ENCODE results near the gene BRI3.

Gene BRI3

GRCh38 chr7:98285157-98286092, 3.9 kb downstream of the BRI3 start:
- 85% methylated on average over 20 of the region's 21 CpGs for WGBS
- H3K14ac ChIP-seq (ENCODE audit: low read length in 2 of 2): peak overlapping the region in 1 of 2 experiments; percentile 81

GRCh38 chr7:98286093-98286539, 4.6 kb downstream of the BRI3 start:
- Histone ChIP-seq H3K9ac (ENCODE audit: low read length) (peak overlapping the region; percentile 95), H3K79me1 (replicated peaks; ENCODE audit: low read length, poor library complexity, severe bottlenecking) (peaks cover 2% of the 10 kb centered on the region), H2BK5ac (ENCODE audit: low read depth, low read length, poor library complexity, severe bottlenecking) (no peak overlapping the region), H3K14ac (ENCODE audit: low read length in 2 of 2) (peak overlapping the region in 1 of 2 experiments; percentile 81), H3K27ac (ENCODE audit: low read length, poor library complexity, severe bottlenecking) (peak overlapping the region; percentile 13), H3K36me3 (ENCODE audit: control insufficient read depth in 1 of 2, insufficient read depth in 2 of 2, low read depth in 1 of 2, low read length in 2 of 2) (peaks cover 58 to 63% of the 10 kb centered on the region in 2 experiments), H4K91ac (ENCODE audit: low read length) (peak overlapping the region; percentile 40), H3K18ac (ENCODE audit: low read depth in 1 of 2, low read length in 2 of 2) (peak overlapping the region; percentile 76 to 77), H4K8ac (ENCODE audit: low read length) (peak overlapping the region; percentile 92), H2BK12ac (ENCODE audit: low read length in 2 of 2) (peak overlapping the region in 1 of 2 experiments; percentile 52), H2BK120ac (ENCODE audit: low read depth, low read length) (peak overlapping the region; percentile 71), H3K27me3 (ENCODE audit: control insufficient read depth in 1 of 2, insufficient read depth in 1 of 2, low read length in 2 of 2) (no peaks in the 10 kb centered on the region), H3K4ac (ENCODE audit: low read depth in 1 of 2, low read length in 2 of 2) (peak overlapping the region; percentile 6 to 87), H2BK15ac (ENCODE audit: low read depth, poor library complexity, severe bottlenecking) (no peak overlapping the region), H3K4me1 (ENCODE audit: control insufficient read depth, insufficient read depth, low read depth, low read length) (peaks cover 57% of the 10 kb centered on the region), H2AFZ (ENCODE audit: low read depth, low read length) (no peak overlapping the region), H3K4me3 (ENCODE audit: insufficient read depth in 1 of 2, low read depth in 1 of 2, low read length in 2 of 2) (peak overlapping the region in 1 of 2 experiments; percentile 91), H3K4me2 (ENCODE audit: low read length, poor library complexity, severe bottlenecking) (peak overlapping the region; percentile 6), H3K9me3 (ENCODE audit: control insufficient read depth, low read length) (no peaks in the 10 kb centered on the region), H3K23ac (ENCODE audit: low read length in 2 of 2) (peak overlapping the region in 1 of 2 experiments; percentile 5), H2AK5ac (ENCODE audit: low read length, severe bottlenecking) (peak overlapping the region; percentile 60)
- DNase-seq: peak; percentile 76
- WGBS: 21% methylated on average over 14 of the region's 14 CpGs

More at GRCh38 chr7:98285157-98286092, 3.9 kb downstream of the BRI3 start:
- H3K4me3 ChIP-seq (ENCODE audit: insufficient read depth in 1 of 2, low read depth in 1 of 2, low read length in 2 of 2): peak overlapping the region in 1 of 2 experiments; percentile 91
- H2BK5ac ChIP-seq (ENCODE audit: low read depth, low read length, poor library complexity, severe bottlenecking): peak overlapping the region; percentile 39
- peak overlapping the region; percentile 44 for H2BK15ac ChIP-seq (ENCODE audit: low read depth, poor library complexity, severe bottlenecking)
- peak overlapping the region; percentile 92 for H4K8ac ChIP-seq (ENCODE audit: low read length)
- H3K4me1 ChIP-seq (ENCODE audit: control insufficient read depth, insufficient read depth, low read depth, low read length): peaks cover 60% of the 10 kb centered on the region
- peaks cover 2% of the 10 kb centered on the region for H3K79me1 ChIP-seq (replicated peaks; ENCODE audit: low read length, poor library complexity, severe bottlenecking)
- peak overlapping the region; percentile 83 to 91 for H3K4ac ChIP-seq (ENCODE audit: low read depth in 1 of 2, low read length in 2 of 2)
- no peaks in the 10 kb centered on the region for H3K27me3 ChIP-seq (ENCODE audit: control insufficient read depth in 1 of 2, insufficient read depth in 1 of 2, low read length in 2 of 2)
- peak overlapping the region; percentile 71 for H3K4me2 ChIP-seq (ENCODE audit: low read length, poor library complexity, severe bottlenecking)
- peak overlapping the region; percentile 69 for H3K27ac ChIP-seq (ENCODE audit: low read length, poor library complexity, severe bottlenecking)
- H3K36me3 ChIP-seq (ENCODE audit: control insufficient read depth in 1 of 2, insufficient read depth in 2 of 2, low read depth in 1 of 2, low read length in 2 of 2): peaks cover 52 to 56% of the 10 kb centered on the region in 2 experiments
- H3K9me3 ChIP-seq (ENCODE audit: control insufficient read depth, low read length): no peaks in the 10 kb centered on the region
- H2BK12ac ChIP-seq (ENCODE audit: low read length in 2 of 2): peak overlapping the region in 1 of 2 experiments; percentile 82
- no peak overlapping the region for H2AFZ ChIP-seq (ENCODE audit: low read depth, low read length)
- peak overlapping the region; percentile 71 for H2BK120ac ChIP-seq (ENCODE audit: low read depth, low read length)
- peak overlapping the region; percentile 40 for H4K91ac ChIP-seq (ENCODE audit: low read length)
- H3K9ac ChIP-seq (ENCODE audit: low read length): peak overlapping the region; percentile 95
- H3K23ac ChIP-seq (ENCODE audit: low read length in 2 of 2): peak overlapping the region in 1 of 2 experiments; percentile 5
- peak overlapping the region; percentile 72 for H2AK5ac ChIP-seq (ENCODE audit: low read length, severe bottlenecking)
- no peak for DNase-seq
- H3K18ac ChIP-seq (ENCODE audit: low read depth in 1 of 2, low read length in 2 of 2): peak overlapping the region; percentile 77 to 96

GRCh38 chr7:98286701-98287485, 5.4 kb downstream of the BRI3 start:
- Histone ChIP-seq H3K18ac (ENCODE audit: low read depth in 1 of 2, low read length in 2 of 2) (peak overlapping the region in 1 of 2 experiments; percentile 13), H3K9ac (ENCODE audit: low read length) (peak overlapping the region; percentile 95), H2BK120ac (ENCODE audit: low read depth, low read length) (no peak overlapping the region), H3K14ac (ENCODE audit: low read length in 2 of 2) (peak overlapping the region in 1 of 2 experiments; percentile 37), H3K27me3 (ENCODE audit: control insufficient read depth in 1 of 2, insufficient read depth in 1 of 2, low read length in 2 of 2) (no peaks in the 10 kb centered on the region), H3K23ac (ENCODE audit: low read length in 2 of 2) (peak overlapping the region in 1 of 2 experiments; percentile 90), H2BK5ac (ENCODE audit: low read depth, low read length, poor library complexity, severe bottlenecking) (no peak overlapping the region), H2BK12ac (ENCODE audit: low read length in 2 of 2) (peak overlapping the region in 1 of 2 experiments; percentile 63), H2AFZ (ENCODE audit: low read depth, low read length) (no peak overlapping the region), H3K4ac (ENCODE audit: low read depth in 1 of 2, low read length in 2 of 2) (peak overlapping the region in 1 of 2 experiments; percentile 74), H4K91ac (ENCODE audit: low read length) (peak overlapping the region; percentile 54), H4K8ac (ENCODE audit: low read length) (peak overlapping the region; percentile 45), H2BK15ac (ENCODE audit: low read depth, poor library complexity, severe bottlenecking) (no peak overlapping the region), H3K4me2 (ENCODE audit: low read length, poor library complexity, severe bottlenecking) (no peak overlapping the region), H3K9me3 (ENCODE audit: control insufficient read depth, low read length) (no peaks in the 10 kb centered on the region), H3K79me1 (replicated peaks; ENCODE audit: low read length, poor library complexity, severe bottlenecking) (peaks cover 6% of the 10 kb centered on the region), H3K36me3 (ENCODE audit: control insufficient read depth in 1 of 2, insufficient read depth in 2 of 2, low read depth in 1 of 2, low read length in 2 of 2) (peaks cover 66 to 70% of the 10 kb centered on the region in 2 experiments), H3K27ac (ENCODE audit: low read length, poor library complexity, severe bottlenecking) (no peak overlapping the region), H3K4me3 (ENCODE audit: insufficient read depth in 1 of 2, low read depth in 1 of 2, low read length in 2 of 2) (peak overlapping the region; percentile 24 to 91), H3K4me1 (ENCODE audit: control insufficient read depth, insufficient read depth, low read depth, low read length) (peaks cover 57% of the 10 kb centered on the region), H2AK5ac (ENCODE audit: low read length, severe bottlenecking) (peak overlapping the region; percentile 27)
- DNase-seq: no peak
- WGBS: 92% methylated on average over 21 of the region's 21 CpGs
